Keratinocyte (primary cell): ENCODE data around the gene CDC14B. TPM values are rescaled to one million over a fixed set of nuclear protein-coding genes. Genes with fewer than 3 reads are reported as not detected.
"Not testable (repeated sequence)": the region's sequence is repeated elsewhere in the genome, so short reads cannot be mapped to it uniquely, and the experiment has no call there.

ENCODE experiments used
- DNase-seq: peaks from one replicate; pipeline ENCODE4 v3.0.0-alpha.2; 2011; ENCODE audit warnings: low read depth, missing footprints, low spot score
- FAIRE-seq: peaks from 2 replicates; lab custom pipeline; 2011; peaks lifted over from hg19 to GRCh38; lab: Jason Lieb, UNC
- H2AFZ ChIP-seq: 2 replicates; pipeline ENCODE4 v1.6.0; 2012; ENCODE audit warnings: low read length, control low read depth, inconsistent platforms; ENCODE audit not compliant: control insufficient read depth
- H3K27ac ChIP-seq: 2 replicates; pipeline ENCODE4 v1.5.1; 2011; ENCODE audit warnings: low read length; ENCODE audit not compliant: control insufficient read depth, insufficient read depth
- H3K27me3 ChIP-seq: 3 replicates; pipeline ENCODE4 v1.6.0; 2011; ENCODE audit warnings: low read length; ENCODE audit not compliant: control insufficient read depth, insufficient read depth; ENCODE audit errors: extremely low read depth
- H3K36me3 ChIP-seq, 2 experiments: 2 replicates in 1 of 2; 3 replicates in 1 of 2; pipeline ENCODE4 v1.5.1; 2011; ENCODE audit warnings: low read length in 2 of 2, mild to moderate bottlenecking in 1 of 2; ENCODE audit not compliant: control insufficient read depth in 2 of 2, insufficient read depth in 2 of 2; ENCODE audit errors: extremely low read depth in 1 of 2
- H3K4me1 ChIP-seq: 3 replicates; pipeline ENCODE4 v1.5.1; 2011; ENCODE audit warnings: low read length; ENCODE audit not compliant: control insufficient read depth, insufficient read depth; ENCODE audit errors: extremely low read depth
- H3K4me2 ChIP-seq: 3 replicates; pipeline ENCODE4 v1.6.0; 2011; ENCODE audit warnings: low read depth, low read length; ENCODE audit not compliant: control insufficient read depth, insufficient read depth; ENCODE audit errors: extremely low read depth
- H3K4me3 ChIP-seq, 3 experiments: fragments of 200-600 bp in 1 of 3; sonication (generic) in 1 of 3; 2 replicates in 2 of 3; 3 replicates in 1 of 3; pipeline ENCODE4 v1.5.1; 2011 to 2016; ENCODE audit warnings: low read length in 3 of 3, mild to moderate bottlenecking in 3 of 3, control low read depth in 2 of 3, inconsistent platforms in 1 of 3, low read depth in 1 of 3, mixed read lengths in 1 of 3, mixed run types in 1 of 3, moderate library complexity in 1 of 3; ENCODE audit not compliant: control insufficient read depth in 2 of 3, insufficient read depth in 2 of 3; ENCODE audit errors: extremely low read depth in 1 of 3
- H3K79me2 ChIP-seq: 2 replicates; pipeline ENCODE4 v1.6.0; 2012; ENCODE audit warnings: low read length; ENCODE audit not compliant: control insufficient read depth, insufficient read depth
- H3K9ac ChIP-seq: 3 replicates; pipeline ENCODE4 v1.6.0; 2011; ENCODE audit warnings: low read length; ENCODE audit not compliant: control insufficient read depth, insufficient read depth; ENCODE audit errors: extremely low read depth
- H3K9me1 ChIP-seq: 3 replicates; pipeline ENCODE4 v1.6.0; 2011; ENCODE audit warnings: low read length; ENCODE audit not compliant: control insufficient read depth, insufficient read depth; ENCODE audit errors: extremely low read depth
- H3K9me3 ChIP-seq: 2 replicates; pipeline ENCODE4 v1.5.1; 2012; ENCODE audit warnings: low read depth, low read length; ENCODE audit not compliant: control insufficient read depth
- H4K20me1 ChIP-seq: 3 replicates; pipeline ENCODE4 v1.6.0; 2011; ENCODE audit warnings: low read length; ENCODE audit not compliant: control insufficient read depth, insufficient read depth; ENCODE audit errors: extremely low read depth
- CTCF ChIP-seq, 3 experiments: IDR thresholded peaks in 1 of 3; conservative IDR thresholded peaks in 1 of 3; optimal IDR thresholded peaks in 1 of 3; 2 replicates in 2 of 3; 3 replicates in 1 of 3; pipeline versions ENCODE3 to v1.5.1; 2011; ENCODE audit warnings: low read length in 3 of 3, mild to moderate bottlenecking in 3 of 3, moderate library complexity in 2 of 3, control low read depth in 1 of 3, inconsistent platforms in 1 of 3; ENCODE audit not compliant: insufficient read depth in 2 of 3; ENCODE audit errors: extremely low read depth in 1 of 3
- EZH2 ChIP-seq: IDR thresholded peaks from one replicate; pipeline ENCODE4 v1.6.1; 2012; ENCODE audit warnings: inconsistent platforms, mild to moderate bottlenecking, low read length, moderate library complexity
- dilution Hi-C: fragments of 300-500 bp; cut with MboI; formaldehyde crosslinking; loops from one replicate; pipeline ENCODE4 v1.7.0; 2020; ENCODE audit warnings: low sequenced_read_pairs; ENCODE audit not compliant: extremely low pct_ligation_motif_present
- polyA plus RNA-seq, 5 experiments: library from polyadenylated mRNA; depleted of rRNA in 3 of 5; stranded (reverse) in 3 of 5; stranded (forward) in 1 of 5; unstranded in 1 of 5; fragments of >200 nt; gene quantifications; 1 replicate in 1 of 5; 2 replicates in 3 of 5; 3 replicates in 1 of 5; pipeline versions ENCODE4 v1.2.1 to v1.2.3, GENCODE V29; 2011 to 2012; ENCODE audit warnings: missing spikeins in 2 of 5, low read depth in 1 of 5, low replicate concordance in 1 of 5

Gene CDC14B
- polyA plus RNA-seq, 1 donor (not counting 4 experiments of a cell fraction or from before 2014, with no cell fraction given), result 7.5 TPM

GRCh38 chr9:96505316-96505991, 114.2 kb downstream of the CDC14B start:
- no peak overlapping the region for H3K4me2 ChIP-seq
- H3K79me2 ChIP-seq, result no peaks in the 10 kb centered on the region
- no peak overlapping the region for H3K4me3 ChIP-seq
- no peaks in the 10 kb centered on the region for H3K27me3 ChIP-seq
- H4K20me1 ChIP-seq, result no peaks in the 10 kb centered on the region
- no peak overlapping the region for H2AFZ ChIP-seq
- FAIRE-seq, result no peak
- no peak for TF ChIP-seq CTCF (optimal IDR thresholded peaks at IDR 0.05 in 1 of 3, IDR thresholded peaks at IDR 0.05 in 1 of 3, conservative IDR thresholded peaks at IDR 0.05 in 1 of 3; ENCODE audit: extremely low read depth in 1 of 3, insufficient read depth in 2 of 3, low read length in 3 of 3)
- TF ChIP-seq EZH2, result no peak
- no peaks in the 10 kb centered on the region for H3K9me3 ChIP-seq
- no peak overlapping the region for H3K27ac ChIP-seq
- H3K9me1 ChIP-seq, result no peaks in the 10 kb centered on the region
- no peak overlapping the region for H3K9ac ChIP-seq
- peaks cover 0 to 2% of the 10 kb centered on the region in 2 experiments for H3K36me3 ChIP-seq
- dilution Hi-C loops, result no loop called here
- no peaks in the 10 kb centered on the region for H3K4me1 ChIP-seq
- no peak for DNase-seq

GRCh38 chr9:96503918-96504317, 115.7 kb downstream of the CDC14B start:
- FAIRE-seq (no peak), DNase-seq (no peak)
- Histone ChIP-seq H3K4me2 (no peak overlapping the region), H3K9me1 (no peaks in the 10 kb centered on the region), H3K9me3 (no peaks in the 10 kb centered on the region), H3K27ac (no peak overlapping the region), H3K79me2 (no peaks in the 10 kb centered on the region), H3K4me3 (no peak overlapping the region), H2AFZ (no peak overlapping the region), H3K9ac (no peak overlapping the region), H3K36me3 (peaks cover 0 to 2% of the 10 kb centered on the region in 2 experiments), H3K4me1 (no peaks in the 10 kb centered on the region), H4K20me1 (no peaks in the 10 kb centered on the region), H3K27me3 (no peaks in the 10 kb centered on the region)
- TF ChIP-seq CTCF (optimal IDR thresholded peaks at IDR 0.05 in 1 of 3, IDR thresholded peaks at IDR 0.05 in 1 of 3, conservative IDR thresholded peaks at IDR 0.05 in 1 of 3; ENCODE audit: extremely low read depth in 1 of 3, insufficient read depth in 2 of 3, low read length in 3 of 3) (no peak), EZH2 (no peak)
- dilution Hi-C loops, result no loop called here

GRCh38 chr9:96503374-96503748, 116.3 kb downstream of the CDC14B start:
- H3K27me3 ChIP-seq, H3K79me2 ChIP-seq, H3K9me1 ChIP-seq, H3K4me1 ChIP-seq, dilution Hi-C loops, H3K9ac ChIP-seq, H3K4me3 ChIP-seq, H4K20me1 ChIP-seq, DNase-seq, H3K9me3 ChIP-seq, H3K27ac ChIP-seq, H2AFZ ChIP-seq, FAIRE-seq, H3K36me3 ChIP-seq, H3K4me2 ChIP-seq: not testable (repeated sequence)
